Tongue (tissue), 2 donors: Measurements from ENCODE around the gene C5orf63. TPM values are rescaled to one million over a fixed set of nuclear protein-coding genes. Genes with fewer than 3 reads are reported as not detected.
"Not testable (repeated sequence)": the region's sequence is repeated elsewhere in the genome, so short reads cannot be mapped to it uniquely, and the experiment has no call there.

Source experiments
- DNase-seq: peaks from one replicate; pipeline ENCODE4 v3.0.0-alpha.2; 2015
- total RNA-seq: library from RNA; depleted of rRNA; stranded (reverse); fragments of >200 nt; gene quantifications from one replicate; pipeline ENCODE4 v1.2.3, GENCODE V29; 2014

The C5orf63 gene
- total RNA-seq, 1 donor from 2014 or later = 3.4 TPM

GRCh38 chr5:127074466-127074865 is 1.2 kb upstream of the C5orf63 start:
- DNase-seq = no peak

DNA sequence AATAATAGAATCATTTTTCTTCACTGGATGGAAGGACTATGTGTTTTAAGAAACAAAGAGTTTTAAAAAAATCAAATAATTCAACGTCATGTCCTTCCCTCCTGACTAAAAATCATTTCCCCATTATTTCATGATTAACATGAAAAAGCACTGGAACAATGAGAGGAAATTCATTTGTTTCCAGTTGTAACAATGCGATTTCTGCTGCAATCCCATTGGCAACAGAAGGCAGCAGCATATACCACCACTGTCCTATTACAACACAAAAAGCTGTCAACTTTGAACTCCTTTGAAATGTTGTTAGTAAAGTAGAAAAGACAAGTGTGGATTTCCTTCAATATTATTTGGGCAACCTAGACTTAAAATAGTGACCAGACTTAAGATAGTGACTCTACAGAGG is 3.1 kb downstream of the C5orf63 start:
- no peak for DNase-seq

- DNase-seq = peak; percentile 49
Observed at GRCh38 chr5:127068493-127069214, 4.6 kb downstream of the C5orf63 start.

DNA sequence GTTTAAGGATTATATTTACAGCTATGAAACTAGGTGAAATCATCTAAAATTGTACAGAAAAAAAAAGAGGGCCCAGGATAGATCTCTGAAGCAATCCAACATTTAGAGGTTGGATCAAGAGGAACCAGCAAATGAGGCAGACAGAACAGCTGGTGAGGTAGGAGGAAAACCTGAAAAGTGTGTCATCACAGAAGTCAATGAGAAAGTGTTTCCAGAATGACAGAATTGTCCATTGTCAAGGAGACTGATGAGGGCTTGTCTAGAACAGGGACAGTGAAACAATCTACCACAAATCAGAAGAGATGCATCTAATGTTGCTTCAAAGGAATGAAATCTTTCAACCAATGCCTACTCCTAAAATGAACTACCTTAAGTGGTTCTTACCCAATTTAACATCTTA is 6.6 kb downstream of the C5orf63 start:
- no peak for DNase-seq

DNA sequence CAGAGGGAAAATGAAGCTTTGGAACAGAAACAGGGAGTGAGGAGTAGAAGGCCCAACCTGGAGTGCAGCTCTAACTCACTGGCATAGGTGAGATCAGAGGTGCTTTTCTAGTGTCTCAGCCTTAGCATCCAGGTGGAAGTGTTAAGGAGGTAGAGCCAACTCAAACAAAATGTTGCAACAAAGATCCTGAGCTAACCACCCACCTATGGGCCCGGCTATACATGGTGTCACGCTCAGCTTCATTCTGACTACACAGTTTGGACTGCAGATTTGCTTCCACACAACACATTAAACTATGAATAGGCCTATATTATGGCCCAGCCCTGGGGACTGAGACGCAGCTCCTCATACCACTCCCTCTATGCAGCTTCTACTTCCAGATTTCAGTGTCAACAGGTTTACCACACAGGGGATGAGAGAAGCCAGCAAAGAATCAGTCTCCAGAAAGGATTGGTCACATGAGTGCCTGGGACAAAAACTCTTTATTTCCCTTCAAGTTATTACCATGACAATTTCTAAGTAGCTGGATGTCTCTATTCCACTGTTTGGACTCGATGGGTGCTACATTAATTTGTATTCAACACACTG is 9.0 kb downstream of the C5orf63 start:
- no peak for DNase-seq

DNA sequence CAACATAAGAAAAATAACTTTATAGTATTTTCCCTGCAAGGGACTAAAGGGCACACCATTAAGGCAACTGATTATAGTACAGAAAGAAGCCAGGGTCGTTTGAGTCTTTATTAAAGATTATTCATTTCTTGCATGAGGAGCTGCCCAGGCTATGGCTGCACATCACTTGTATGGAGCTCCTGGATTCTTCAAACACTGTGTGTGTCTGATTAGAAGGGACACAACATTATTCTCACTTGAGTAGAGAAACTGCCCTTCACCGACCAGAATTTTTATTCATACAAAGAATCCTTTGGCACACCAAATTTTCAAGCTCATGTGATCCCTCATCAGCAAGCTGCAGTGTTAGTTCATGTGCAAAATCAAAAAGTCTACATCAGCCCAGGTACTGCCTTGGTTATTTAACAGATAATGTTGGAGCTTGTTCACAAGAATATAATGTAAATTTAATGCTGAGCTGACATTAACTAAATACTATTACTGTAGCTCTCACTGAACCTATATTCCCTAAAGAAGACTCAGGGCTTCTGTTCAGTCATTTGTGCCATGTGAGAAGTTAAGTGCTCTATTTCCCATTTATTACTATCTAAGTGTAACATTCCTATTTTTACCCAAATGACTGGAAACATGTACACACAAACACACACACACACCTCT is 9.9 kb downstream of the C5orf63 start:
- DNase-seq = no peak

DNA sequence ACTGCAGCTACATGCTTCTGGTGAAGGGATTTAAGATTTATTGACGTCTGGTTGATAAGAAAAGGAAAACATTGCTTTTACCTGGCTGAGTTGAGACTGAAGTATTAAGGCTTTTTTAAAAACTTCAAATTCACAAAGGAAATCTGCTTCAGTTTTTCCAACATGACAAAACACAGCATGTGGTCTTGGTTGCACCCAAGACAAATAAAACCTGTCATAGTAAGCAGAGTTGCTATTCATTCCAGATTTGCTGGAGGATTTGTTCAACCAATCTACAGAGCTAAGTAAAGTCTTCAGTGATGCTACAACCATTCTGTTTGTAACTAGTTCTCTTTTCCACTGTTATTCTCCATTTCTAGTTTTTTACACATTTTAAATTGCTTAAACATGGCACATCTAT is 11.3 kb downstream of the C5orf63 start:
- DNase-seq = peak; percentile 26

DNA sequence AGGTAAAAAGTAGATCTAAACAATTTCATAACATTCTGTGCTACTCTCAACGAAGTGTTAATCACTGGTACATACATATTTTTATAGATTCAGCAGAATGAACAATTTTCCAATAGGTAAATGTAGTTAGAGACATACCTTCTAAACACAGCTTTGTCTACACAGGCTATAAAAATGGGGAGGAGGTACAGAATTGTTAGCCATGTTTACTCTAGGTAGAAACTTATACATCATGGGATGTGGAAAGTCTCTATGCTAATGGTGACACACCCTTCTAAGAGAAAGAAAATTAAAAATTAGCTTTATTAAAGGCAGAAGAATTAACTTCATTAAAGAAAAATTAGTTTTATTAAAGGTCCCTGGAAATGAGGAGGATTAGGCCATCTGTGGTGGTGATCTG is 11.8 kb downstream of the C5orf63 start:
- DNase-seq = no peak

DNA sequence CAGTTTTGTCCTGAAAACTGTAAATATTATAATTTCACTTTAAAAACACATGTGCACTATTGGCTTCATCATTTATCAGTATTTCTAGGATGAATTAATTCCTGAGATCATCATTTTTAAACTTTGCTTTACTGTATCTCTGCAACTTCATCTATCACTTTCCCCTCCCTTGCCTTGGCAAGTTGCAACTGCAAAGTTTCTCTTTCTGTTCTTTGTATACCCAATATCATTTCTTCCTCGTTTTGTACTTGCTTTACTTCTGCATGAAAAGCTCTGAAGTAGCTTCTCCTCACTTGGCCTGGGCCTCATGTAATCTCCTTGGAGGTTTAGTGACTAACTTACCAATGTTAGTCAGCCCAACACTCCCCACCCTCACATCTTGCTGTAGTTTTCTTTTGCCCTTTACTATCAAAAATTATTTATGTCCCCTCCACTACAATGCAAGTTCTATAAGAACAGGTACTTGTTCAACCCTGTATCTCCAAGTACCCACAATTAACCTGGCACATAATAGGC is 12.8 kb downstream of the C5orf63 start:
- DNase-seq = no peak

DNA sequence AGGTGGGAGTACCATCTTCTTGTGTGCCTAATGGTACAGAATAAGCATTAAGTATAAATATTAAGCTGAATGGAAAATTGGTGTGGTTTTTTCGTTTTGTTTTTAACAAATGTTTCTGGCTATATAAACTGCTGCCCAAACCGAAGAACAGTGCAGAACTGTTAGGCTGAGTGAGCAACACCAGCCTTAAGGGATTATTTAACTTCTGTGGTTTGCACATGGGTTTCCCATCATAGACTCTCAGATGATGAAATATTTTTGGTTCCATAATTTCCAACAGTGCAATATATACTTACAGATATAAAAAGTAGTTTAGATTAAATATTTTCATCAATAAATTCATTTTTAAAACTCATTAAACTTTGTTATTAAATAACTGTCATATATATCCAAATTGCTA is 16.4 kb downstream of the C5orf63 start:
- DNase-seq = no peak

- no peak for DNase-seq
Observed at GRCh38 chr5:127055880-127056653, 17.2 kb downstream of the C5orf63 start.

GRCh38 chr5:127053551-127053950 is 19.8 kb downstream of the C5orf63 start:
- DNase-seq = not testable (repeated sequence)

DNA sequence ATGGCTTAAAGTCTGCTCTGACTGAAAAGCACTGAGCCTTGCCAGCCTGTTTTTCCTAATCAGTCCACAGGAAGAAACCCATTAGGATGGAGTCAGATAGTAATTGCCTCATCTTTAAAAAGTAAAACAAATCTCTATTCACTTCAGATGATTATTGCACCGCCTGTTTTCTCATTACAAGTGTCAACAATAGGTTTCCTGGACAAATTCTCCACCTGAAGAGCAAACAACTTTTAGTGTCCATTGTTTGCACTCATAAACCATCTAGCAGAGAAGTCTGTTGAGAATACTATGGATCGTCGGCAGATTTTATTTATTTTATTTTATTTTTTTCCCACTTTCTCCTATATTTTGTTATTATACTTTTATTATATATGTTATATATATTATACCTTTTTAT is 20.3 kb downstream of the C5orf63 start:
- no peak for DNase-seq

- no peak for DNase-seq
Observed at GRCh38 chr5:127051591-127051990, 21.7 kb downstream of the C5orf63 start.

- DNase-seq = no peak
Observed at GRCh38 chr5:127046343-127047072, 26.8 kb downstream of the C5orf63 start.

DNA sequence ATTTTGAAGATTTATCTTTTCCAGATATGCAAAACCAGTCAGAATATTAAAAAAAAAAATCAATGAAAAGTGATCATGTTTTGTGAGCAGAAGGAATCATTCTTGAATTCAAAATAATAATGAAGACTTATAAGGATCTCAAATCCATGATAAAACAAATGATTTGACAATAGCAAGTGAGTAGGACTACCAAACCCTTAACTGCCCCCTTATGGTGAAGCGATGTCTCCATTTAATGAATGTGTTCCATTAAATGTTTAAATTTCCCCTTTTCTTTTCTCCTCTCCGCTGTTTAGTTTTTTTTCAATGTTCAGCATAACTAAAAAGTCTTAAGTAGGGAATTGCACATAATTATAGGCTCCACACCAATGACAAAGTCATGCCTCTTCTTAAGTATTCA is 30.7 kb downstream of the C5orf63 start:
- no peak for DNase-seq

DNA sequence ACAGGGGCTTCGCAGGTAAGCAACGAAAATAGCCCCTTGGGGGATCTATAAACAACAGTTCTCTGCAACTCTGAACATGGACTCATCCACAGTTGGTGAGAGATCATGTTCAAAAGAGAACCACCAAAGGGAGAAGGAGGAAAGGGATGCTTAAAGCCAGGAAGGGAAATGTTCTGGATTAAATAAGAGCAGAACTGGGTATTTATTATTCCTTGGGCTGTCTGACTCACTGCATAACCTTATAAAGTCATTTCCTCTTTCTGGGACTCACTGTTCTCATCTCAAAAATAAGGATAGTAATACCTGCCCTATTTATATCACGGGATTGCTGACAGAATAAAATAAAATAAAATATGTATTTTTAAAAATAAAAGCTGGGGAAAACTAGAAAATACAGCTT is 31.7 kb downstream of the C5orf63 start:
- DNase-seq = no peak

DNA sequence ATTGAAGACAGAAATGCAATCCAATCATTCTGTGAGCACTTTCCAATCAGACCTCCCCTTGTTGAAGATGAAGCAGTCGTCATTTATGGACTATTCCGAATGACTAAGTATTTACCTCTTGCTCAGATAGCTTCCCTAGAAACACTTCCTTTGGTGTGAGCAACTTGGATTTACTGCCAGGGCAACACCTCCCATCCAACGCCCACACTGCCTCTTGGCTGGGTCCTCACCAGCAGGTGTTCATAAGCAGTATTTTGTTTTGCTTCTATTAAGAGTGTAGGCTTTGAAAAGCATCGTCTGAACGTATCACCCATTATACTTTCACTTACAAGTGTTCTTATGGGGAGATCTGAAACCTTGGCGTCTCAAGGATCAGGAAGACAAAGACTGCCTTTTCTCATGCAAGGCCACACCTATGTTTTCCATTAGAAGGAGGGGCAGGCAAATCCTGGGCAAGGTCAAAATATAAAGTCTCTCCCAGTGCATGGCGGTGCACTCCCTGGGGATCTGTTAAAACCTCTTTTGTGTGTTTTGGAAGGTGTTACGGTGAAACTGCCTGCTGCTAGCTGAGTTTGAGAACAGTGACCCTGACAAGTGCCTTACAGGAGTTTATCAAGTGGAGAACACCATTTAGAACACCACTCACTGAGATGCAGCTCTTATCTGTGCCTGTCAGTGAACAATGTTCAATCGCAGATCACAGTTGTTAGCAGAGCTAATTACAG is 32.3 kb downstream of the C5orf63 start:
- DNase-seq = peak; percentile 32

DNA sequence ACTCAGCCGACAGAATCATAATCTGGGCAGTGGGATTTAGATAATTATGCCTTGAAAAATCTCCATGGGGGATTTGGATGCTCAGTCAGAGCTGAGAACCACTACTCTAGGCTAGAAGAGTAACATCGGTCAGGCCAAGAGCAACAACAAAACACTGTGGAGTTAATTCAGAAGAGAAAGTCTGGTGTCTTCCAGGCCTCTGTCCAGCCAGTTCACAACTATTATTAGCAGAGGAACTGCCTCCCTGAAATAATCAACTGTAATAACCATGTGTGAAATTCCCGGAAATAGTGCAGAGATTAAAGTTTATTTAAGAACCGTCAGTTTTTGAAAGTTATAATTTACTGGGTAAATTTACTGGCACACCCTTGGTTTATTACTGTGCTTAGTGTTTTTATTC is 34.8 kb downstream of the C5orf63 start:
- no peak for DNase-seq

GRCh38 chr5:127031863-127032232 is 41.5 kb downstream of the C5orf63 start:
- DNase-seq = no peak

GRCh38 chr5:127031147-127031862 is 42.0 kb downstream of the C5orf63 start:
- peak; percentile 30 for DNase-seq
